AG09319 (cell line): Measurements from ENCODE around the gene ANKMY1.

Experiments
- DNase-seq: peaks from one replicate; pipeline ENCODE4 v3.0.0-alpha.2; 2010; ENCODE audit warnings: low read depth; ENCODE audit errors: extremely low read depth
- CTCF ChIP-seq: IDR thresholded peaks from 2 replicates; pipeline ENCODE4 v1.5.1; 2011; ENCODE audit warnings: low read depth, mild to moderate bottlenecking, inconsistent platforms, low read length, moderate library complexity

The ANKMY1 gene

GRCh38 chr2:240573516-240574385 is 16.0 kb upstream of the ANKMY1 start:
- DNase-seq = no peak
- TF ChIP-seq CTCF = no peak

- no peak for TF ChIP-seq CTCF
Measured at GRCh38 chr2:240573071-240573515, 15.3 kb upstream of the ANKMY1 start.

GRCh38 chr2:240572141-240573031 is 14.6 kb upstream of the ANKMY1 start:
- DNase-seq = no peak
- no peak for TF ChIP-seq CTCF

More at GRCh38 chr2:240573071-240573515, 15.3 kb upstream of the ANKMY1 start:
- no peak for DNase-seq

- no peak for DNase-seq
- TF ChIP-seq CTCF = no peak
Measured at GRCh38 chr2:240571314-240571973, 13.7 kb upstream of the ANKMY1 start.

- TF ChIP-seq CTCF = no peak
- DNase-seq = no peak
Measured at GRCh38 chr2:240570531-240571313, 12.9 kb upstream of the ANKMY1 start.

- DNase-seq = no peak
- no peak for TF ChIP-seq CTCF
Measured at GRCh38 chr2:240569998-240570530, 12.3 kb upstream of the ANKMY1 start.
